ENCODE results near the gene IFNLR1. TPM values are rescaled to one million over a fixed set of nuclear protein-coding genes. Genes with fewer than 3 reads are reported as not detected.

The IFNLR1 gene
- total RNA-seq, 1 experiment from 2014 or later = 9.6 TPM

DNA sequence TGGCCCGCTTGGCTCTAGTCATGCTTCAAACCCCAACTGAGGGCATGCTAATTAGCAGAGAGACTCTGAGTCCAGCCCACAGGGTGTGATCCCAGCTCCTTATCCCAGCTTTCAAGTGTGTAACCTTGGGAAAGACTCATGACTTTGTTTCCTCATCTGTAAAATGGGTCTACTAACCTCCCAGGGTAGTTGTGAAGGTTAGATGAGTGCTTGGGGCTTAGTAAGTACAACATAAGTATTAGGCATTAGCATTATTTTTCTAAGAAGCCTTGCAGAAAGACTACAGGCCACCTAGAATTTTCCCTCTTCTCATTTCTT is 78.0 kb downstream of the IFNLR1 start:
- H4K8ac ChIP-seq (replicated peaks; ENCODE audit: insufficient read length, low read depth, low read length) = no peak overlapping the region
- no peaks in the 10 kb centered on the region for H3K9me3 ChIP-seq (ENCODE audit: control insufficient read depth, low read depth, low read length)
- H2BK20ac ChIP-seq (ENCODE audit: low read depth, low read length, poor library complexity, severe bottlenecking) = no peak overlapping the region
- no peak overlapping the region for H3K27ac ChIP-seq (ENCODE audit: insufficient read length, low read depth, low read length)
- WGBS (ENCODE audit: extremely low coverage, insufficient read length, low lambda C conversion rate) = no CpG with 5 or more reads among the region's 1 CpG
- Mint-ChIP-seq H3K9me3 (no peaks in the 10 kb centered on the region), H3K27me3 (ENCODE audit: low read depth) (peaks cover 15% of the 10 kb centered on the region), H3K4me1 (peaks cover 23 to 45% of the 10 kb centered on the region in 2 experiments), H3K4me3 (no peak overlapping the region), H3K36me3 (ENCODE audit: insufficient read depth in 1 of 3, low read depth in 3 of 3) (no peaks in the 10 kb centered on the region), H3K27ac (peak overlapping the region in 1 of 3 experiments; percentile 72; a peak in 2 of 7 replicates)
- H3K79me1 ChIP-seq (ENCODE audit: insufficient read depth, low read depth, low read length, poor library complexity, severe bottlenecking) = no peaks in the 10 kb centered on the region
- H2AK5ac ChIP-seq (ENCODE audit: insufficient read length, low read length) = no peak overlapping the region
- H3K14ac ChIP-seq (ENCODE audit: insufficient read depth, low read length) = no peak overlapping the region
- no peaks in the 10 kb centered on the region for H3K79me2 ChIP-seq (ENCODE audit: insufficient read depth, low read length)
- no peak overlapping the region for H2AFZ ChIP-seq (ENCODE audit: low read length)
- H2BK12ac ChIP-seq (ENCODE audit: insufficient read length, low read depth, low read length) = no peak overlapping the region
- H3K23ac ChIP-seq (ENCODE audit: insufficient read length, low read depth, low read length) = no peak overlapping the region
- H3K18ac ChIP-seq (ENCODE audit: insufficient read length, low read depth, low read length) = no peak overlapping the region
- H3K56ac ChIP-seq (ENCODE audit: insufficient read length, low read depth, low read length) = no peak overlapping the region
- no peaks in the 10 kb centered on the region for H3K27me3 ChIP-seq (ENCODE audit: insufficient read depth, low read length)
- H2BK15ac ChIP-seq (ENCODE audit: low read depth, low read length) = no peak overlapping the region
- H3T11ph ChIP-seq (ENCODE audit: low read length) = no peak overlapping the region
- H3K4me1 ChIP-seq (ENCODE audit: insufficient read depth, low read length) = no peaks in the 10 kb centered on the region
- no peaks in the 10 kb centered on the region for H4K20me1 ChIP-seq (ENCODE audit: control insufficient read depth, insufficient read depth, insufficient read length)
- H3K4ac ChIP-seq (ENCODE audit: low read depth, low read length) = no peak overlapping the region
- no peak for DNase-seq
- H4K5ac ChIP-seq (ENCODE audit: insufficient read length, low read depth, low read length) = no peak overlapping the region
- H3K23me2 ChIP-seq (ENCODE audit: insufficient read length, low read depth, low read length, poor library complexity, severe bottlenecking) = no peaks in the 10 kb centered on the region
- no peak overlapping the region for H3K4me2 ChIP-seq (ENCODE audit: insufficient read depth, insufficient read length, low read length)
- no peak overlapping the region for H2BK120ac ChIP-seq (ENCODE audit: low read depth, low read length, poor library complexity, severe bottlenecking)
- H2BK5ac ChIP-seq (ENCODE audit: insufficient read length, low read length) = no peak overlapping the region
- no peak for TF ChIP-seq CTCF (conservative IDR thresholded peaks at IDR 0.05)
- no peak overlapping the region for H3K9ac ChIP-seq (ENCODE audit: extremely low read depth, insufficient read length, low read length)
- H4K91ac ChIP-seq (ENCODE audit: insufficient read length, low read depth, low read length) = no peak overlapping the region

All from H9 (cell line).